Neural cell (in vitro differentiated cells): Measurements from ENCODE around the gene C12orf42. TPM values are rescaled to one million over a fixed set of nuclear protein-coding genes. Genes with fewer than 3 reads are reported as not detected.

Experiments used
- H2AFZ ChIP-seq: fragments of 200-600, 300-800 bp; sonication (generic), shearing (Covaris generic); 2 replicates; pipeline ENCODE4 v1.6.0; 2014; ENCODE audit warnings: low read depth, mild to moderate bottlenecking, antibody characterized with exemption, low read length, moderate library complexity
- H3F3A ChIP-seq: fragments of 200-600 bp; shearing (Covaris generic); 2 replicates; pipeline ENCODE4 v1.6.1; 2016; ENCODE audit warnings: mild to moderate bottlenecking, moderate library complexity, mixed read lengths, antibody characterized with exemption, low read length; ENCODE audit not compliant: insufficient read depth, poor library complexity, severe bottlenecking
- H3K27ac ChIP-seq: fragments of 200-600, 300-800 bp; sonication (generic), shearing (Covaris generic); 2 replicates; pipeline ENCODE4 v1.5.1; 2014; ENCODE audit warnings: mild to moderate bottlenecking, low read length, moderate library complexity
- H3K27me3 ChIP-seq: fragments of 300-800, 200-600 bp; sonication (generic), shearing (Covaris generic); 2 replicates; pipeline ENCODE4 v1.6.0; 2014; ENCODE audit warnings: mild to moderate bottlenecking, low read depth, low read length, moderate library complexity; ENCODE audit not compliant: insufficient read depth
- H3K36me3 ChIP-seq: fragments of 300-800, 200-600 bp; sonication (generic), shearing (Covaris generic); 2 replicates; pipeline ENCODE4 v1.5.1; 2014; ENCODE audit warnings: mild to moderate bottlenecking, antibody characterized with exemption, low read length, moderate library complexity; ENCODE audit not compliant: insufficient read depth
- H3K4me2 ChIP-seq: fragments of 300-800, 200-600 bp; sonication (generic), shearing (Covaris generic); 2 replicates; pipeline ENCODE4 v1.6.0; 2014; ENCODE audit warnings: mild to moderate bottlenecking, low read length
- H3K4me3 ChIP-seq: fragments of 300-800, 200-600 bp; sonication (generic), shearing (Covaris generic); 2 replicates; pipeline ENCODE4 v1.5.1; 2014; ENCODE audit warnings: mild to moderate bottlenecking, low read length, moderate library complexity
- H3K79me2 ChIP-seq: fragments of 200-600 bp; shearing (Covaris generic); replicated peaks from 2 replicates; pipeline ENCODE4 v1.6.0; 2014; ENCODE audit warnings: mild to moderate bottlenecking, low read length, moderate library complexity; ENCODE audit not compliant: insufficient read depth
- H3K9ac ChIP-seq: fragments of 300-800, 200-600 bp; sonication (generic), shearing (Covaris generic); 2 replicates; pipeline ENCODE4 v1.6.1; 2016; ENCODE audit warnings: mild to moderate bottlenecking, low read length, mixed read lengths
- H3K9me2 ChIP-seq: fragments of 200-600 bp; shearing (Covaris generic); 2 replicates; pipeline ENCODE4 v1.6.1; 2016; ENCODE audit warnings: mild to moderate bottlenecking, low read length, mixed read lengths; ENCODE audit not compliant: insufficient read depth
- H3K9me3 ChIP-seq: fragments of 200-600, 300-800 bp; sonication (generic), shearing (Covaris generic); 2 replicates; pipeline ENCODE4 v1.6.1; 2016; ENCODE audit warnings: mild to moderate bottlenecking, mixed run types, low read length, moderate library complexity, mixed read lengths
- H4K20me1 ChIP-seq: fragments of 200-600 bp; shearing (Covaris generic); 2 replicates; pipeline ENCODE4 v1.6.1; 2016; ENCODE audit warnings: mild to moderate bottlenecking, mixed run types; ENCODE audit not compliant: insufficient read depth
- CTCF ChIP-seq: fragments of 450-650 bp; IDR thresholded peaks from 2 replicates; pipeline ENCODE4 v1.5.1; 2014; ENCODE audit warnings: antibody characterized with exemption, mild to moderate bottlenecking, moderate library complexity; ENCODE audit not compliant: poor library complexity, severe bottlenecking
- EP300 ChIP-seq: fragments of 450-650 bp; conservative IDR thresholded peaks from 2 replicates; pipeline ENCODE4 v1.6.1; 2014; ENCODE audit warnings: antibody characterized with exemption, mild to moderate bottlenecking, moderate library complexity; ENCODE audit not compliant: poor library complexity, severe bottlenecking
- EZH2 ChIP-seq: fragments of 200-600, 300-800 bp; shearing (Covaris generic), sonication (generic); IDR thresholded peaks from 2 replicates; pipeline ENCODE4 v1.6.1; 2014; ENCODE audit warnings: antibody characterized with exemption, low read length, borderline replicate concordance, mild to moderate bottlenecking; ENCODE audit not compliant: insufficient read depth, poor library complexity, severe bottlenecking
- MXI1 ChIP-seq: fragments of 450-650 bp; conservative IDR thresholded peaks from 2 replicates; pipeline ENCODE4 v1.6.1; 2014; ENCODE audit warnings: antibody characterized with exemption, mild to moderate bottlenecking; ENCODE audit not compliant: poor library complexity, severe bottlenecking
- POLR2AphosphoS5 ChIP-seq: IDR thresholded peaks from 2 replicates; pipeline ENCODE4 v1.6.1; 2012
- RAD21 ChIP-seq: fragments of 450-650 bp; conservative IDR thresholded peaks from 2 replicates; pipeline ENCODE4 v1.6.1; 2014; ENCODE audit warnings: antibody characterized with exemption, mild to moderate bottlenecking, moderate library complexity
- SMC3 ChIP-seq: fragments of 450-650 bp; conservative IDR thresholded peaks from 2 replicates; pipeline ENCODE4 v1.6.1; 2014; ENCODE audit warnings: antibody characterized with exemption, mild to moderate bottlenecking, moderate library complexity; ENCODE audit not compliant: poor library complexity
- TAF1 ChIP-seq: IDR thresholded peaks from 2 replicates; pipeline ENCODE4 v1.6.1; 2012; ENCODE audit warnings: low read depth
- polyA plus RNA-seq: library from polyadenylated mRNA; depleted of rRNA; stranded (reverse); fragments of >200 nt; gene quantifications from 2 replicates; pipeline ENCODE4 v1.2.3, GENCODE V29; 2014
- TF ChIP-seq, protein P1 (sequence below): IDR thresholded peaks from 2 replicates; pipeline ENCODE4 v1.6.1; 2012; ENCODE audit warnings: borderline replicate concordance

Gene C12orf42
- polyA plus RNA-seq, 1 donor from 2014 or later, result 0.54 TPM

- Histone ChIP-seq H3F3A (no peaks in the 10 kb centered on the region), H3K9me2 (no peaks in the 10 kb centered on the region), H2AFZ (no peak overlapping the region), H3K79me2 (no peaks in the 10 kb centered on the region), H3K4me2 (no peak overlapping the region), H3K9me3 (no peaks in the 10 kb centered on the region), H3K27ac (no peak overlapping the region), H3K9ac (no peak overlapping the region), H3K36me3 (no peaks in the 10 kb centered on the region), H4K20me1 (no peaks in the 10 kb centered on the region), H3K27me3 (no peaks in the 10 kb centered on the region), H3K4me3 (no peak overlapping the region)
- TF ChIP-seq TAF1 (no peak), SMC3 (no peak)
Measured at GRCh38 chr12:103422328-103422727, 73.4 kb downstream of the C12orf42 start.

DNA sequence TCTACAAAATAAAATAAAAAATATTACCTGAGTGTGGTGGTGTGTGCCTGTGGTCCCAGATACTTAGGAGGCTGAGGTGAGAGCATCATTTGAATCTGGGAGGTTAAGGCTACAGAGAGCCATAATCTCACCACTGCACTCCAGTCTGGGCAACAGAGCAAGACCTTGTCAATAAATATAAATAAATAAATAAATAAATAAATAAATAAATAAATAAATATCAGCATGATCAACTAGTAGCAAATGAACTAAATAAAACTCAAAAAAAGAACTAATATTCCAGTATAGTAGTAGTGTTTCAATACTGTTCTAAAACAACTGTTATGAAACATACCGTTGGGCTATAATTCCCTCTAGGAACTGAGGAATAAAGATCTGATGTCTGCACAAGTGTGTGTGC is 74.4 kb downstream of the C12orf42 start:
- Histone ChIP-seq H3F3A (no peaks in the 10 kb centered on the region), H3K4me3 (no peak overlapping the region), H3K27ac (no peak overlapping the region), H3K4me2 (no peak overlapping the region), H3K9me2 (no peaks in the 10 kb centered on the region), H3K79me2 (no peaks in the 10 kb centered on the region), H4K20me1 (no peaks in the 10 kb centered on the region), H3K9ac (no peak overlapping the region), H3K27me3 (no peaks in the 10 kb centered on the region), H3K36me3 (no peaks in the 10 kb centered on the region), H2AFZ (no peak overlapping the region), H3K9me3 (no peaks in the 10 kb centered on the region)
- TF ChIP-seq SMC3, result no peak
- TF ChIP-seq EP300, result no peak
- TF ChIP-seq, protein P1, sequence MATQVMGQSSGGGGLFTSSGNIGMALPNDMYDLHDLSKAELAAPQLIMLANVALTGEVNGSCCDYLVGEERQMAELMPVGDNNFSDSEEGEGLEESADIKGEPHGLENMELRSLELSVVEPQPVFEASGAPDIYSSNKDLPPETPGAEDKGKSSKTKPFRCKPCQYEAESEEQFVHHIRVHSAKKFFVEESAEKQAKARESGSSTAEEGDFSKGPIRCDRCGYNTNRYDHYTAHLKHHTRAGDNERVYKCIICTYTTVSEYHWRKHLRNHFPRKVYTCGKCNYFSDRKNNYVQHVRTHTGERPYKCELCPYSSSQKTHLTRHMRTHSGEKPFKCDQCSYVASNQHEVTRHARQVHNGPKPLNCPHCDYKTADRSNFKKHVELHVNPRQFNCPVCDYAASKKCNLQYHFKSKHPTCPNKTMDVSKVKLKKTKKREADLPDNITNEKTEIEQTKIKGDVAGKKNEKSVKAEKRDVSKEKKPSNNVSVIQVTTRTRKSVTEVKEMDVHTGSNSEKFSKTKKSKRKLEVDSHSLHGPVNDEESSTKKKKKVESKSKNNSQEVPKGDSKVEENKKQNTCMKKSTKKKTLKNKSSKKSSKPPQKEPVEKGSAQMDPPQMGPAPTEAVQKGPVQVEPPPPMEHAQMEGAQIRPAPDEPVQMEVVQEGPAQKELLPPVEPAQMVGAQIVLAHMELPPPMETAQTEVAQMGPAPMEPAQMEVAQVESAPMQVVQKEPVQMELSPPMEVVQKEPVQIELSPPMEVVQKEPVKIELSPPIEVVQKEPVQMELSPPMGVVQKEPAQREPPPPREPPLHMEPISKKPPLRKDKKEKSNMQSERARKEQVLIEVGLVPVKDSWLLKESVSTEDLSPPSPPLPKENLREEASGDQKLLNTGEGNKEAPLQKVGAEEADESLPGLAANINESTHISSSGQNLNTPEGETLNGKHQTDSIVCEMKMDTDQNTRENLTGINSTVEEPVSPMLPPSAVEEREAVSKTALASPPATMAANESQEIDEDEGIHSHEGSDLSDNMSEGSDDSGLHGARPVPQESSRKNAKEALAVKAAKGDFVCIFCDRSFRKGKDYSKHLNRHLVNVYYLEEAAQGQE, result no peak

DNA sequence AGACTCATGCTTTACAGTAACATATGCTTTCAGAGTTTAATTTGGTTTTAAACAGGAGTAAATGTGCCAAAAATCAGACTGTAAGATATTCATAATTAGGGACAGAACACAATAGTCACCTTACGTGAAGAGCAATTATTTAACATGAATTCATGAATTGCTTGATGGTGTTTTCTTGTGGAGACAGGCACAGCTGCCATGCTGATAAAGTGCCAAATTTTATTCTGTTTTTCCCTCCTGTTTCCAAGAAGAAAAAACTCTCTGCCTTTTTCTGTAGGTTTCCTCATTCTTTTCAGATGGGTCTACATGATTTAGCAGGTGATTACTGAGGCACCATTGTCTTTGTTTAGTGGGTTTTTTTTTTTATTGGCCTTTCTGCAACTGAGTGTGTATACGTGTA is 80.1 kb downstream of the C12orf42 start:
- no peak overlapping the region for H3K4me3 ChIP-seq
- H3K4me2 ChIP-seq, result no peak overlapping the region
- H3K9me2 ChIP-seq, result no peaks in the 10 kb centered on the region
- no peaks in the 10 kb centered on the region for H4K20me1 ChIP-seq
- H3K27me3 ChIP-seq, result no peaks in the 10 kb centered on the region
- H3K27ac ChIP-seq, result no peak overlapping the region
- H3K79me2 ChIP-seq, result no peaks in the 10 kb centered on the region
- no peak overlapping the region for H3K9ac ChIP-seq
- no peaks in the 10 kb centered on the region for H3K9me3 ChIP-seq
- no peaks in the 10 kb centered on the region for H3F3A ChIP-seq
- no peak overlapping the region for H2AFZ ChIP-seq
- TF ChIP-seq, protein P1, result no peak
- TF ChIP-seq MXI1 (no peak), TAF1 (no peak), EP300 (no peak), CTCF (no peak), RAD21 (no peak), SMC3 (no peak), EZH2 (no peak), POLR2AphosphoS5 (no peak)
- H3K36me3 ChIP-seq, result no peaks in the 10 kb centered on the region
